Measurements from ENCODE around the gene DIAPH3.

DNA sequence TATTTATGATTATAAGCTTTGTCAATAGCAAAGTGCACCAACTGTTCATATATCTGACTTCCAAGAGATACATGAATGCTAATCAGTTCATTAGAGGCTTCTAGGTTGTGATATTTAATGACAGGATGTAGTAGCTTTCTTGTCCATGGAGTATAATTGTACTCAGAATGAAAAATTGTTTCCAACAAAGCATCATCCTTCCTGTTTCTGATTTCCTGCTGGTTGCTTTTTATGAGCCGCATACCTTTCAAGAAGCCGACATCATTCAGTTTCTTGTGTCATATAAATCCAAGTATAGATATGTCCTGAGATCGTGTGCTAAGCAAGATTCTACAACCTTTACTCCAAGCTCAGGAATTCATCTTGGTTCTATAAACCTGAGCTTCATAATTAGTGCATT, 326.6 kb downstream of the DIAPH3 start:
- TF ChIP-seq ZNF776 (tag by site-specific recombination; IDR thresholded peaks at IDR 0.05; ENCODE audit: borderline replicate concordance) (no peak), ZNF510 (tag by site-specific recombination; IDR thresholded peaks at IDR 0.05; ENCODE audit: insufficient replicate concordance) (no peak), ZNF324 (tag by site-specific recombination; IDR thresholded peaks at IDR 0.05) (no peak), ZNF350 (tag by site-specific recombination; IDR thresholded peaks at IDR 0.05) (no peak), KLF1 (tag by site-specific recombination; IDR thresholded peaks at IDR 0.05) (no peak), RBAK (tag by site-specific recombination; IDR thresholded peaks at IDR 0.05) (no peak), ZNF335 (tag by site-specific recombination; conservative IDR thresholded peaks at IDR 0.05) (no peak), ZBTB1 (tag by site-specific recombination; IDR thresholded peaks at IDR 0.05) (no peak), ZBTB21 (tag by site-specific recombination; IDR thresholded peaks at IDR 0.05) (no peak)
- TF ChIP-seq, protein P1, sequence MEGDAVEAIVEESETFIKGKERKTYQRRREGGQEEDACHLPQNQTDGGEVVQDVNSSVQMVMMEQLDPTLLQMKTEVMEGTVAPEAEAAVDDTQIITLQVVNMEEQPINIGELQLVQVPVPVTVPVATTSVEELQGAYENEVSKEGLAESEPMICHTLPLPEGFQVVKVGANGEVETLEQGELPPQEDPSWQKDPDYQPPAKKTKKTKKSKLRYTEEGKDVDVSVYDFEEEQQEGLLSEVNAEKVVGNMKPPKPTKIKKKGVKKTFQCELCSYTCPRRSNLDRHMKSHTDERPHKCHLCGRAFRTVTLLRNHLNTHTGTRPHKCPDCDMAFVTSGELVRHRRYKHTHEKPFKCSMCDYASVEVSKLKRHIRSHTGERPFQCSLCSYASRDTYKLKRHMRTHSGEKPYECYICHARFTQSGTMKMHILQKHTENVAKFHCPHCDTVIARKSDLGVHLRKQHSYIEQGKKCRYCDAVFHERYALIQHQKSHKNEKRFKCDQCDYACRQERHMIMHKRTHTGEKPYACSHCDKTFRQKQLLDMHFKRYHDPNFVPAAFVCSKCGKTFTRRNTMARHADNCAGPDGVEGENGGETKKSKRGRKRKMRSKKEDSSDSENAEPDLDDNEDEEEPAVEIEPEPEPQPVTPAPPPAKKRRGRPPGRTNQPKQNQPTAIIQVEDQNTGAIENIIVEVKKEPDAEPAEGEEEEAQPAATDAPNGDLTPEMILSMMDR (tag by site-specific recombination; IDR thresholded peaks at IDR 0.05) = no peak
- TF ChIP-seq, protein P2, sequence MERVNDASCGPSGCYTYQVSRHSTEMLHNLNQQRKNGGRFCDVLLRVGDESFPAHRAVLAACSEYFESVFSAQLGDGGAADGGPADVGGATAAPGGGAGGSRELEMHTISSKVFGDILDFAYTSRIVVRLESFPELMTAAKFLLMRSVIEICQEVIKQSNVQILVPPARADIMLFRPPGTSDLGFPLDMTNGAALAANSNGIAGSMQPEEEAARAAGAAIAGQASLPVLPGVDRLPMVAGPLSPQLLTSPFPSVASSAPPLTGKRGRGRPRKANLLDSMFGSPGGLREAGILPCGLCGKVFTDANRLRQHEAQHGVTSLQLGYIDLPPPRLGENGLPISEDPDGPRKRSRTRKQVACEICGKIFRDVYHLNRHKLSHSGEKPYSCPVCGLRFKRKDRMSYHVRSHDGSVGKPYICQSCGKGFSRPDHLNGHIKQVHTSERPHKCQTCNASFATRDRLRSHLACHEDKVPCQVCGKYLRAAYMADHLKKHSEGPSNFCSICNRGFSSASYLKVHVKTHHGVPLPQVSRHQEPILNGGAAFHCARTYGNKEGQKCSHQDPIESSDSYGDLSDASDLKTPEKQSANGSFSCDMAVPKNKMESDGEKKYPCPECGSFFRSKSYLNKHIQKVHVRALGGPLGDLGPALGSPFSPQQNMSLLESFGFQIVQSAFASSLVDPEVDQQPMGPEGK (tag by site-specific recombination; IDR thresholded peaks at IDR 0.05) = no peak
